Measurements from ENCODE around the gene TMED1. TPM values are rescaled to one million over a fixed set of nuclear protein-coding genes. Genes with fewer than 3 reads are reported as not detected.

Gene TMED1
- total and polyA plus RNA-seq, 2 of the 13 experiments (the other 11 are each of a cell fraction or from before 2014, with no cell fraction given) = 48.3 to 51.8 TPM

DNA sequence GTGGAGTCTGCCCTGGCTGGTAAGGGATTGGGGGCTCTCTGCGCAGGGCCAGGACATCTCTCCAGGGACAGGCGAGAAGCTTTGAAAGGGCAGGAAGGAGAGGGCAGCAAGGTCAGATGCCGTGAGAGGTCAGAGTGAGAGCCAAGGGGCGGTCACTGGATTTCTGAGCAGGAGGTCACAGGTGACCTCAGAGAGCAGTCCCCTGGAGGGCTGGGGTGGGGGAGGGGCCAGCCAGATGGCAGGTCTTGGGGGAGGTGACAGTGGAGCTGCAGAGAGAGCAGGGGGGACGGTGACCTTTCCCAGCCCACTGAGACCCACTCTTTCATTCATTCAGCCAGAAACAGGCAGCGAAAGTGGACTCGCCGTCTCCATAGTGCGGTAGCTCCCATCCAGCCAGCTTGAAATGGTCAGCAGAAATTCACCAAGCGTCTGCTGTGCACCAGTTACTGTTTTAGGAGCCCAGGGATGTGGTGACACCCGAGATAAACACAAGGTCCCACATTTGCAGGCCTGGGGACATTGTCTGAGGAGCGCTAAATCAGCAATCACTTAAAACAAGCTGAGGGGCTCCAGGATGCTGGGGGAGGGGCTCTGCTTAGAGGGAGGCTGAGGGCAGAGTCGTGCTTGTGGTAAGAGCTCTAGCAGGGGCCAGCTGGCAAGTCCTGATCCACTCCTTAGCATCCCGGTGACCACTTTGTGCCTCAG lies 45.5 kb upstream of the TMED1 start (continued):
- peak; percentile 68; the same call in 1 of the 2 replicates for TF ChIP-seq ESRRA (CRISPR knock-in tag; IDR thresholded peaks at IDR 0.05; ENCODE audit: low read depth)
- peak; percentile 84 for TF ChIP-seq NR2F2 (IDR thresholded peaks at IDR 0.05; ENCODE audit: borderline replicate concordance, low read depth)
- TF ChIP-seq KLF13 (CRISPR knock-in tag; IDR thresholded peaks at IDR 0.05) = no peak
- no peak for TF ChIP-seq MEIS2 (CRISPR knock-in tag; IDR thresholded peaks at IDR 0.05)
- TF ChIP-seq PHF5A (CRISPR knock-in tag; IDR thresholded peaks at IDR 0.05; ENCODE audit: low read depth, unreplicated experiment) = no peak
- TF ChIP-seq THAP11 (CRISPR knock-in tag; IDR thresholded peaks at IDR 0.05) = 0 out of 2 replicates have a peak, but pooled peaks have one; percentile 38
- no peak for TF ChIP-seq ZBTB8A (CRISPR knock-in tag; IDR thresholded peaks at IDR 0.05; ENCODE audit: borderline replicate concordance, low read depth)
- no peak for TF ChIP-seq ZNF674 (CRISPR knock-in tag; IDR thresholded peaks at IDR 0.05; ENCODE audit: low read depth)
- no peak for TF ChIP-seq REXO4 (CRISPR knock-in tag; IDR thresholded peaks at IDR 0.05; ENCODE audit: borderline replicate concordance)
- TF ChIP-seq, protein P1, sequence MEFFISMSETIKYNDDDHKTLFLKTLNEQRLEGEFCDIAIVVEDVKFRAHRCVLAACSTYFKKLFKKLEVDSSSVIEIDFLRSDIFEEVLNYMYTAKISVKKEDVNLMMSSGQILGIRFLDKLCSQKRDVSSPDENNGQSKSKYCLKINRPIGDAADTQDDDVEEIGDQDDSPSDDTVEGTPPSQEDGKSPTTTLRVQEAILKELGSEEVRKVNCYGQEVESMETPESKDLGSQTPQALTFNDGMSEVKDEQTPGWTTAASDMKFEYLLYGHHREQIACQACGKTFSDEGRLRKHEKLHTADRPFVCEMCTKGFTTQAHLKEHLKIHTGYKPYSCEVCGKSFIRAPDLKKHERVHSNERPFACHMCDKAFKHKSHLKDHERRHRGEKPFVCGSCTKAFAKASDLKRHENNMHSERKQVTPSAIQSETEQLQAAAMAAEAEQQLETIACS (CRISPR knock-in tag; IDR thresholded peaks at IDR 0.05) = no peak
- no peak for TF ChIP-seq ZNF891 (CRISPR knock-in tag; IDR thresholded peaks at IDR 0.05)
- TF ChIP-seq AHDC1 (CRISPR knock-in tag; IDR thresholded peaks at IDR 0.05; ENCODE audit: borderline replicate concordance) = no peak
- no peak for TF ChIP-seq ZIK1 (CRISPR knock-in tag; IDR thresholded peaks at IDR 0.05; ENCODE audit: borderline replicate concordance, low read depth)
- peak; percentile 57; the same call in 1 of the 2 replicates for TF ChIP-seq RXRA (CRISPR knock-in tag; IDR thresholded peaks at IDR 0.05)
- TF ChIP-seq NR2F1 (CRISPR knock-in tag; IDR thresholded peaks at IDR 0.05) = peak in 1 of 2 experiments; percentile 69; a peak in 1 of 4 replicates
- no peak for TF ChIP-seq ARNTL (CRISPR knock-in tag; IDR thresholded peaks at IDR 0.05)
- peak; percentile 44; the same call in 1 of the 2 replicates for TF ChIP-seq PAXIP1 (CRISPR knock-in tag; conservative IDR thresholded peaks at IDR 0.05)
